Lower lobe of right lung (tissue), 2 donors: ENCODE measurements around the gene ASPSCR1. TPM values are rescaled to one million over a fixed set of nuclear protein-coding genes. Genes with fewer than 3 reads are reported as not detected.

Experiments used
- ATAC-seq, 2 donors: fragments of 200-7000 bp; cut with Tn5 transposase; one replicate each; pipeline ENCODE4 v1.9.1; 2020 to 2022; ENCODE audit warnings: mild to moderate bottlenecking in 2 of 2, moderate library complexity in 2 of 2
- DNase-seq: peaks from one replicate; pipeline ENCODE4 v3.0.0-alpha.2; 2020
- H3K27ac ChIP-seq: fragments of 200-600 bp; one replicate; pipeline ENCODE4 v1.8.0; 2022
- H3K27me3 ChIP-seq: fragments of 200-600 bp; one replicate; pipeline ENCODE4 v1.8.0; 2022; ENCODE audit warnings: low read depth
- H3K36me3 ChIP-seq: fragments of 200-600 bp; one replicate; pipeline ENCODE4 v1.8.0; 2022; ENCODE audit warnings: mild to moderate bottlenecking
- H3K4me1 ChIP-seq: fragments of 200-600 bp; one replicate; pipeline ENCODE4 v1.8.0; 2022
- H3K4me3 ChIP-seq: fragments of 200-600 bp; one replicate; pipeline ENCODE4 v1.8.0; 2022; ENCODE audit warnings: mild to moderate bottlenecking
- H3K9me3 ChIP-seq: fragments of 200-600 bp; one replicate; pipeline ENCODE4 v1.8.0; 2022
- CTCF ChIP-seq: fragments of 200-600 bp; IDR thresholded peaks from one replicate; pipeline ENCODE4 v1.8.0; 2022; ENCODE audit warnings: antibody characterized with exemption, mild to moderate bottlenecking
- intact Hi-C: fragments of 100-400 bp; cut with DNase I; formaldehyde crosslinking; loops from one replicate; pipeline ENCODE4 v1.11.0; 2022
- total RNA-seq: library from RNA; stranded (reverse); fragmentation: NEBNext Ultra II Directional; extraction: Animal tissue kit (Norgen Biotek cat#: 25700); gene quantifications from one replicate; pipeline ENCODE4 v1.2.1, GENCODE V29; 2021
- donor health status: DM: no; HTN: yes; CAD: no; lungs with severe emphysema.

The ASPSCR1 gene
- total RNA-seq, 1 donor from 2014 or later, result 45.3 TPM

DNA sequence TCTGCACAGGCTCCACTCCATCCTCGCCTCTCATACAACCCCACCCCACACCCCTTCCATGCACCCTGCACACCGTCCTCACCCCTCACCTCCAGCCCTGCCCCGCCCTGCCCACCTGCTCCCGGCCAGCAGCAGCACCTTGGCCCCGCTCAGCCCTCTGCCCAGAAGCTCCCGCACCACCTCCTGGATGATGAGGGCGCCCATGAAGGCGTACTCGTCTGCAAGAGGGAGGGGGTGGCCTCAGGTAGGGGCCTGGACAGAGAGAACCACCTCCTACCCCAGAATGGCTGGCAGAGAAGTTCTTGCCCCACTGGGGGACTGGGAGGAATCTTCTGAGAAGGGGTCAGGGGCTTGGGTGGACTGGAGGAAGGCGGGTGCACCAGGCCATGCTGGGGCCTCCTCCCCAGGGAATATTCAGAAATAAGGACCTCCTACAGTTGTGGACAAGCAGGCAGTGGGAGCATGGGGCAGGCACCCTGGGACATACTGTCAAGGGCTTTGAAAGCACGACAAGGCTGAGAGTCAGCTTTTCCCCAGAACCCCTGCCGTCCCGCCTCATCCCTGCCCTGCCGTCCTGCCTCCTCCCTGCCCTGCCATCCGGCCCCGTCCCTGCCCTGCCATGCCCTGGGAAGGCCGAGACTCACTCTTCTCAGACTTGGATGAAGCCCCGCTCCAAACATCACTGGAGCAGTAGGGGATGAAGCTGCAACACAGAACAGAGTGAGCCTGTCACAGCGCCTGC lies 19.6 kb upstream of the ASPSCR1 start:
- Histone ChIP-seq H3K36me3 (no peaks in the 10 kb centered on the region), H3K4me1 (peaks cover 14% of the 10 kb centered on the region), H3K4me3 (no peak overlapping the region), H3K27ac (no peak overlapping the region), H3K27me3 (peaks cover 48% of the 10 kb centered on the region), H3K9me3 (no peaks in the 10 kb centered on the region)
- ATAC-seq, result no peak
- intact Hi-C loops, result no loop called here
- no peak for TF ChIP-seq CTCF
- DNase-seq, result no peak

DNA sequence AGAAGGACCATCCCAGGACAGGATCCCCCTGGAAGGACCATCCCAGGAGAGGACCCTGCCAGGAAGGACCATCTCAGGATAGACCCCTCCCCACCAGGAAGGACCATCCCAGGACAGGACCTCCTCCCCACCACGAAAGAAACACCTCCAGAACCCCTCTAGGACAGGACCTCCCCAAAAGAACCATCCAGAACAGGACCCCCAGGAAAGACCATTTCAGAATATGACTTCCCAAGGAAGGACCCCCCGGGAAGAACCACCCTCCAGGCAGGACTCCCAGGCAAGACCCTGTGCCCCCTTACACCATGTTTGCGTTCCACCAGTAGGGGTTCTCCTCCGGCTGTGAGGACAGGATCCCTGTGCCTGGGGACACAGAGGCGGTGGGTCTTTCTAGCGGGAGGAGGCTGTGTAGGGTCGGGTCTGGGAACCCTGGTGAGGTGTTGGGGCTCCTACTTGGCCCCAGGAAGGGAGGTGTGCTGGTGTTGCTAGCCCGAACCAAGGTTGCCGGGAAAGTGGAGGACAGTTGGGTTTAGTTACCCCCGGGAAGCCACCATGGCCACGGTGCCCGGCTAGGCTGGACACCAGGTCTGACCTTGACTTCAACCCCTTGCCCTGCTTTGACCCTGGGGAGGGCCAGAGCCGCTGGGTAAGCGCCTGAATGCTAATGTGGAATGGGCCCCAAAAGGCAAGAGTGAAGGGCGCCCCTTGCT lies 18.6 kb upstream of the ASPSCR1 start:
- no peak for ATAC-seq
- no peak for DNase-seq
- Histone ChIP-seq H3K27me3 (peaks cover 49% of the 10 kb centered on the region), H3K36me3 (no peaks in the 10 kb centered on the region), H3K9me3 (no peaks in the 10 kb centered on the region), H3K4me3 (peak overlapping the region; percentile 58), H3K27ac (no peak overlapping the region), H3K4me1 (peaks cover 14% of the 10 kb centered on the region)
- intact Hi-C loops, result no loop called here
- no peak for TF ChIP-seq CTCF

DNA sequence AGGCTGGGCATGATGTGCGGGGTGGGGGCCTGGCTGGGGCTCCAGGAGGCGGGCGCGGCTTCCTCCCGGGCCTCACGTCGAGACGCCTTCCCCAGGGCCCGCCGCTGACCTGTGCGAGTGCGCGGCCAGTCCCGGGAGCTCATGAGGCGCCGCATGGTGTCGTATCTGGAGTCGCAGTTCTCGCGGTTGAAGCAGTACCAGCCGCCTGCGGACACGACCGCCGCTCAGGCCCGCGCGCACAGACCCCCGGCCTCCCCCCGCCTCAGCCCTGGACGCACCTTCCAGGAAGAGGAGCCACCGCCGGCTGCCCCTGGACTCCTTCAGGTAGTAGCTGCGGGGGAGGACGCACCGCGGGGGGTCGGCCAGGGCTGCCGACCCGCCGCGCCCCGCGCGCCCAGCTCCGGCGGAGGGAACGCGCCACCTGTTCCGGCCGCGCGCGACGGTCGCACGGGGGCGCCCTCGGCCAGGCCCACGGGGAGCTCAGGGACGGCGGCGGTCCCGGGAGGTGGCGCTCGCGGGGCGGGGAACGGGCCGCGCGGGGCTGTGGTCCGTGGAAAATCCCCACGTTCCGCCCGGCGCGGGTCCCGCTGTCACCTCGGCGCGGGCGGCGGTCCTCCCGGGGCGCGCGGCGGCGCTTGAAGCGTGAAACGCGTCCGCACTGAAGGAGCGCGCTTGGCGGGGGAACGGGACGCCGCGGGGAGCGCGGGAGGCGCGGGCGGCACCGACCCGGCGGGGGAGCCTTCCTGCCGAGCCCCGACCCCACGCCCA lies 17.9 kb upstream of the ASPSCR1 start:
- Histone ChIP-seq H3K9me3 (no peaks in the 10 kb centered on the region), H3K4me1 (peaks cover 14% of the 10 kb centered on the region), H3K4me3 (peak overlapping the region; percentile 58), H3K36me3 (no peaks in the 10 kb centered on the region), H3K27me3 (peaks cover 52% of the 10 kb centered on the region), H3K27ac (no peak overlapping the region)
- peak; percentile 86 for DNase-seq
- TF ChIP-seq CTCF, result peak; percentile 64
- ATAC-seq, result peak; percentile 92 to 93
- intact Hi-C loops, result no loop called here

- H3K36me3 ChIP-seq, result no peaks in the 10 kb centered on the region
- ATAC-seq (peak; percentile 9 to 45), DNase-seq (no peak)
- no peak overlapping the region for H3K27ac ChIP-seq
- peak overlapping the region; percentile 58 for H3K4me3 ChIP-seq
- H3K4me1 ChIP-seq, result peaks cover 14% of the 10 kb centered on the region
- TF ChIP-seq CTCF, result no peak
- H3K9me3 ChIP-seq, result no peaks in the 10 kb centered on the region
- peaks cover 53% of the 10 kb centered on the region for H3K27me3 ChIP-seq
- intact Hi-C loops, result no loop called here
Observed at GRCh38 chr17:81960130-81960958, 17.1 kb upstream of the ASPSCR1 start.

DNA sequence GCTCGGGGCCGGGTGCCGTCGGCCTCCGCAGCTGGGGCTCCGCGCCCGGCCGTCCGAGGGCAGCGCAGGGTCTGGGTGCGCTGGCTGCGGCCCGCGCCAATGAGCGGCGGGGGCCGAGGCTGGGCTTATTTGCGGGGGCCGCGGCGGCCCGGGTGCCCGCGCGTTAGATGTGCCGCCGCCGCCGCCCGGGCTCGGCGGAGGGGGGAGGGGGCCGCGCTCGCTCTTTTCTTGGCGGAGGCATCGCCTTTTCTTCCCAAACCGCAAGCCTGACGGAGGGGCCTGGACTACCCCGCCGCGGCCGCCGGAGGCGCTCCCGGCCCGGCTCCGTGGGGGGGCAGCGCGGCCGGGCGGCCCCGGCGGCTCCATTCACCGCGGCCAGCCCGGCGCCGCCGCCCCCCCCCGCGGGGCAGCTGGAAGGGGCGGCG lies 16.3 kb upstream of the ASPSCR1 start, which contains the start of gene NOTUM:
Gene NOTUM, minus strand, starts transcription at position 101 of the 425 bp plus-strand sequence. CDS start 278 bp downstream, outside the sequence.
- no peaks in the 10 kb centered on the region for H3K9me3 ChIP-seq
- ATAC-seq, result no peak
- no peak for TF ChIP-seq CTCF
- no peak within 1 kb of the TSS for H3K27ac ChIP-seq
- H3K4me3 ChIP-seq, result peak within 1 kb of the TSS; percentile 58
- DNase-seq, result no peak
- intact Hi-C loops, result no loop called here
- H3K36me3 ChIP-seq, result no peaks in the 10 kb centered on the region
- H3K4me1 ChIP-seq, result peaks cover 15% of the 10 kb centered on the region
- H3K27me3 ChIP-seq, result peaks cover 51% of the 10 kb centered on the region
